HG03159 (cell line): ENCODE data around the gene TMEM52B.

ENCODE experiments used
- ATAC-seq: cut with Tn5 transposase; IDR thresholded peaks from one replicate; pipeline ENCODE4 v1.9.1; 2021; ENCODE audit warnings: mild to moderate bottlenecking, moderate library complexity; ENCODE audit not compliant: unreplicated experiment

The TMEM52B gene

DNA sequence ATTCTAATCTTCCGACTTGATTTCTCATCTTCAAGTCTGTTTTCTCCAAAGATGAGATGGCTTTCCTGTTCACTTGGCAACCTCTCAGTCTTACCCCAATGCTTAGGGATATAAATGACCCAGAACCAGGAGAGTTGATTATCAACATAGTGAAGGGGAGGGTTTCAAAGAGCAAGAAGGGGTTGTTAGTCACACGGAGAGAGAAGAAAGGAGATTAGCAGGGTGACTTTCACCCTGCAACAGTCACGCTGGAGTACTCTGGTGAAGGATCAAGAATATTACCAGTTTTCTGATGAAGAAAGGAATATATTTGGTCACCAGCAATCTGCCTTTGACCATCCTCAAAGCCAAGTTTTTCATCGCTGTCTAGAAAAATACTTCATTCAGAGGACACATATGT is at the start of gene TMEM52B:
Gene TMEM52B (plus strand): TSS at position 212 of the 400 bp plus-strand sequence. CDS start 543 bp downstream, outside the sequence.
- no peak for ATAC-seq

- ATAC-seq: peak; percentile 83
Measured at GRCh38 chr12:10130042-10130441, 48.8 kb upstream of the TMEM52B start, which contains the start of gene CLEC7A. TSS of gene CLEC7A (minus strand) at chr12:10130199. CDS start at chr12:10130082, 117 bp downstream.

DNA sequence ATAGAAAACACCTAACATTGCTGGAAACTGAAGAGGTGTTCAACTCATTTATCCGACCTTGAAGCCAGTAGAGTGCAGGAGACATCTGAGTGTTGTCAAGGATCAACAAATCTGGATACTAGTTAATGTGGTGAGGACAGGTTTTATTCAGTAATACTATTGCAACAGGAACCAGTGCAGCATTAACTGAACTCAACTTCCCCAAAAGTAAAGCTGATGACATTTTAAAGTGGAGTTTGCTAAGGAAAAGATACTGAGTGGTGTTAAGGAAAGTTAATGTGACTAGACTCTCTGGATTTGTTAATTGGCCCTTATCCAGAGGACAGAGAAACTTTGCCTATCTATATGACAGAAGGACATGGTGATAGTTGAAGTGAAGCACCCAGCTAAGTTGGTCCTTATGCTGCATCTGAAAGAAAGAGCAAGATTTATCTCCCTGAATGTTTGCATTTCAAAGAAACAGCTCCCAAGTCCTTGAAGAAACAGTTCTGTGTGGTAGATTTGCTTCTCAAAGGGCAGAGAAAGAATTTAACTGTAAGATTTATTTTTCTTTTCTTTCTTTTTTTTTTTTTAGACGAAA is 47.6 kb upstream of the TMEM52B start:
- no peak for ATAC-seq

DNA sequence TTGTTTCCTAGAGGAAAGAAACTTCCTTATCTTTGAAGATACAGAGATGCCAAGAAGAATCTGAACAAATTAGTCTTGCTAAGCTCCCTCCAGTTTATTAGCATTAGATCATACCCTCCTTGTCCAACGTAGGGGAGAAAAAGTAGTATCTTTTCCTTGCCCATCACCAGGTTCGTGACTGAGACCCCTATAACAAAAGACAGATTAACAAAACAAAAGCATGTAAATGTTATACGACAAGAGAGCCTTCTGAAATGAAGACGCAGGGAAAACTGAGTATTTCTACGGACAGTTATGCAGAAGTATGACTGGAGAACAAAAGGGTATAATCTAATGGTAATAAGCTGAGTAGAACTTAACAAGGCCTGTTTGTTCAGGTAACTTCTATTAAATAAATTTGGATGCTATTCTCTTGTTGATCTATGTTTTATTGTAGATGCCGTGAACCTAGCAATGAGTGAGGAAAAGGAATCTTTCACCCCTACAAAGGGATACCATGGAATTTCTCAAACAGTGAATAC is 45.9 kb upstream of the TMEM52B start:
- ATAC-seq: no peak

DNA sequence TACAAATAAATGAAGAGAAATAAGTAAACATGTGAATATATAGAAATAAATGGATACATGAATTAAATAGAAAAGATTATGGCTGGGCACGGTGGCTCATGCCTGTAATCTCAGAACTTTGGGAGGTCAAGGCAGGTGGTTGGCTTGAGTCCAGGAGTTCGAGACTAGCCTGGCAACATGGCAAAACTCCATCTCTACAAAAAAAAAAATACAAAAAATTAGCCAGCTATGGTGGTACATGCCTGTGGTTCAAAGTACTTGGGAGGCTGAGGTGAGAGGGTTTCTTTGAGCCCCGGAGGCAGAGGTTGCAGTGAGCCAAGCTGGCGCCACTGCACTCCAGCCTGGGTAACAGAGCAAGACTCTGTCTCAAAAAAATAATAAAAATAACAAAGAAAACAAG is 43.7 kb upstream of the TMEM52B start:
- no peak for ATAC-seq

GRCh38 chr12:10136637-10137205 is 42.1 kb upstream of the TMEM52B start:
- ATAC-seq: no peak

DNA sequence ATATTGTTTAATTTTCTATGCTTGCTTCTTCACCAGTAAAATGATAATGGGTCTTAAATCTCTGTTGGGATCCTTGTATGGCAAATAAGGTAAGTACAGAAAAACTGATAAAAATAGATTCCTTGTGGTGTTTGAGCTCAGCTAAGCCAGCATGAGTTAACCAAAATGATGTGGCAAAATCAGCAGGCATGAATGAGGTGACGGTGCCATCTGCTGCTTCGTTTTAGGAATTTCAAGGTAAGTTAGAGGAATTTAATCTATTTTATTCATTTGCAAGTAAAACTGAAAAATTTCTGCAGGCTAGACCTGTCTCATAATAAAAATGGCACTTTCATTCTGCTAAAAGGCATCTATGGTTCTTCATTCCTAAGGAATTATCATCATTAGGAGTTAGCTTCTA is 38.8 kb upstream of the TMEM52B start:
- no peak for ATAC-seq

DNA sequence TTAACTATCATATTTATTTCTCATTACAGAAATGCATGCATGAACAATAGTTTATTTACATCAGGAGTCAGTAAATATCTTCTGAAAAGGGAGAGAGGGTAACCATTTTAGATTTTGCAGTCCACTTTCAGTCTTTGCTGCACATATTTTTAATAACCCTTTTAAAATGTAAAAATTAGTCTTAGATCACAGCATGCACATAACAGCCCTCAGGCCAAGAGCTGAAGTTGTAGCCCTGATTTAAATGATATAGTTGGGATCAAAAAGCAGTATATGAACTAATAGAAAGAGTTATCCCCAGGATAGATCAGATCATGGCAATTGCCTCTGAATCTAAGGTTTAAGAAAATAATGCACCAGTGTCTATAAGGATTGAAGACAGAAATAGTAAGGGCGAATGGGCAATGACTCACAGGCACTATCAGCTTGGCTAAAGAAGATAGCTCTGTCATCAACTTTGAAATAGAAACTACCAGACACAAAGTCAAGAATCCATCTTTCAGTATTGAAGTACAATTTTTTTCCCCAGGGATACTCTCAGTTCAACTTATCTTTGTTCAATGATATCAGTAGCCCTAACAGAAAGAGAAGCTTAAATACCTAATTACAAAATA is 35.7 kb upstream of the TMEM52B start:
- no peak for ATAC-seq

- ATAC-seq: peak; percentile 77
Measured at GRCh38 chr12:10147714-10148403, 31.0 kb upstream of the TMEM52B start.

DNA sequence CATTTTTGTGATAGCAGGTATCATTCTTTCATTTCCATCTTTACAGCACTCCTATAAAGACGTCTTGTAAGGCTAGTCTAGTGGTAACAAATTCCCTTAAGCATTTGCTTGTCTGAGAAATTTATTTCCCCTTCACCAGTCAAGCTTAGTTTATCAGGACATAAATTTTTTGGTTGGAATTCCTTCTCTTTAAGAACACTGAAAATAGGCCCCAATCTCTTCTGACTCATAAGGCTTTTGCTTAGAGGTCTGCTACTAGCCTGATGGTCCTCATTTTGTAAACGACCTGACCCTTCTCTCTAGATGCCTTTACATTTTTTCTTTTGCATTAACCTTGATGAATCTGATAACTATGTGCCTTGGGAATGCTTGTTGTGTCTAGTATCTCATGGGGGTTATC is 27.2 kb upstream of the TMEM52B start:
- ATAC-seq: no peak

DNA sequence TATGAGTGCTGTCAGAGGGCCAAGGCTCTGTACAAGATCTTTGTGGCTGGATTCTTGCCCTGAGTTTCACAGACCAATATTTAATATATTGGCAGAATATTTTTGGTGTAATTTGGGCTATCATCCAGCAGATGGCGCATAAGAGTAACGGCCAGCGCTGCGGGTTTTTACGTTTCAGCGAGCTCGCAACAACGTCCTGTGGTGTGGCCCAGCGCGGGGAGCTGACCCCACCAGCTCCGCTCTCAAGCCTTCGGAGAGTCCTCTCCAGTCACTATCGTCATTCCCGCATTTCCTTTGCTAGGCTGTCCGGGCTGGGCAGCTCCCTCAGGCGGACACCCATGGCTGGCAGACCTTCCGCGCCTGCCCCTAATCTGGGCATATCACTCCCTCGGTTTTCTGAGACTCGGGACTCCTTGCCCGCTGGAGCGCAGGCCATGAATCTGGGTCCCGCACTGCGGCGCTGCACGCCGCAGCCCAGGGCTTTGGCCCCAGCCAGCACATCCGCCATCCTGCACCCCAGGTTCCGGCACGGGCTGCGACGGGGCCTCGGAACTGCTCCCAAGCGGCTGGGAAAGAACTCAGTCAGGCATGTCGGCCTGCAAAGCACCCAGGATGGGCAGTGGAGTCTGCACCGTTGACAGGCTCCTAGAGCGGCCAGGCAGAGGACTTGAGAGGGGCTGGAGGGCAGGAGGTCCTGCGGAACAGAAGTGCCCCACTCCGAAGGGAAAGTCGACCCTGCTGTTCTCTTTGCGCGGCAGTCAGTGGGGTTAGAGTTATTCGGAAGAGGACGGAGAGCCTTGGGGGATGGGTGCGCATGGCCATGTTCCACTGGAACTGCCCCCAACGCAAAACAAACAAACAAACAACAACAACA is 25.3 kb upstream of the TMEM52B start:
- peak; percentile 54 for ATAC-seq

DNA sequence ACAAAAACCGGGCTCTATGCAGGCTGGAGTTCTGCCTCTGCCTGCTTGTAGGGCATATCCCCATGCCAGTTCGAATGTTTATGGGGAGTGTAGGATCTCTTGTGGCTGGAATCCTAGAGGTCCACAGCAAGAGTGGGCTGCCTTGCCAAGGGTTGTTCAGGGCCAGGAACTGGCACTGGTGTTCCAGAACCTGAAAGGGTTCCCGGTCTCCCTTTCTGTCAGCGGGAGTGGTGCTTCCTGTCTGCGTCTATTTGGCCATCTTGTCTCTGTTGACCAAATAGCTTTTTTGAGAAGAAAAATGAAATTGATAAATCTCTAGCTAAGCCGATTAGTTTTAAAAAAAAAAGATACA is 24.7 kb upstream of the TMEM52B start:
- no peak for ATAC-seq

DNA sequence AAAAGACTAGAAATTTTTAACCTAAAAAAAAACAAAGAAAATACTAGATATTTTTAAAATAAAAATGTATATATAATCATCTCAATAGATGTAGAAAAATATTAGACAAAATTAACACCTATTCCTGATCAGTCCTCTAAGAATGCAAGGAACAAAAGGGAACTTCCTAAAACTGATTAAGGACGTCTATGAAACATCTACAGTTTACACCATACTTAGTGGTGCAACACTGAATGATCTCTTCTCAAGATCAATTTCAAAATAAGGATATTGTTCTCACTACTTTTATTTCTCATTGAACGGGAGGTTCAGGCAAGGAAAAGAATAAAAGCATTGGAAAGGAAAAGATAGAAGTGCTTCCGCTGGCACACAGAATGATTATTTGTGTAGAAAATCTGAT is 22.9 kb upstream of the TMEM52B start:
- ATAC-seq: no peak

GRCh38 chr12:10158406-10158805 is 20.4 kb upstream of the TMEM52B start:
- no peak for ATAC-seq

GRCh38 chr12:10159280-10159679 is 19.6 kb upstream of the TMEM52B start:
- ATAC-seq: no peak

GRCh38 chr12:10160617-10161385 is 18.0 kb upstream of the TMEM52B start:
- ATAC-seq: no peak

- ATAC-seq: no peak
Measured at GRCh38 chr12:10163084-10163483, 15.7 kb upstream of the TMEM52B start.

- ATAC-seq: no peak
Measured at GRCh38 chr12:10165421-10165820, 13.4 kb upstream of the TMEM52B start.

GRCh38 chr12:10167599-10167998 is 11.2 kb upstream of the TMEM52B start:
- no peak for ATAC-seq

DNA sequence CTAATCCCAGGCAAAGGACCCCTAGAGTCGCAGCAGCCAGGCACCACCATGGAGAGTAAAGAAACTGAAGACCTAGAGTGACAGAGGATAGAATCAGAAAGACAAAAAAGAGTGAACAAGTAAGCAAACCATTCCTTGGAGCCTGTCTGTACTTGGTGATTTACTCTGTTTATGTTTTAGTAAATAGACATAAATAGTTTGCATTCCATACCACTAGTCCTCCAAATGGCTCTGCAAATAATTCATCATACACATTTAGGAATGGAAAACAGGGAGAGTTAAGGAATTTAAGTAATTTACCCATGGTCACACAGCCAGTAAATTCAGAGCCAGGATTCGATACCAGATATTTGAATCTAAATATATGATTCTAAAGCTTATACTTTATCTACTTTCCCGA is 9.7 kb upstream of the TMEM52B start:
- ATAC-seq: no peak
